IMR-90 (cell line): ENCODE results near the gene GPAM. TPM values are rescaled to one million over a fixed set of nuclear protein-coding genes. Genes with fewer than 3 reads are reported as not detected.

ENCODE experiments used
- ATAC-seq: fragments of 200-7000 bp; cut with Tn5 transposase; 2 replicates; pipeline ENCODE4 v1.9.1; 2020; ENCODE audit warnings: low read depth, mild to moderate bottlenecking, moderate library complexity
- BruUV-seq: library from RNA; stranded (reverse); fragments of 400-500 nt; replicated peaks from 2 replicates; lab custom pipeline; 2021; lab: Mats Ljungman, UMichigan
- CTCF ChIA-PET: fragments of 300-600 bp; formaldehyde crosslinking; extraction: SDS; loops from one replicate; lab custom pipeline; 2021; ENCODE audit warnings: antibody characterized with exemption; lab: Yijun Ruan, JAX
- POLR2A ChIA-PET: fragments of 300-600 bp; sonication (Branson Sonifier 250); formaldehyde crosslinking; loops from one replicate; lab custom pipeline; 2022; ENCODE audit warnings: antibody characterized with exemption; ENCODE audit not compliant: unreplicated experiment; lab: Charles Lee
- DNase-seq: peaks from one replicate; pipeline ENCODE4 v3.0.0; 2013
- H2AFZ ChIP-seq: replicated peaks from 2 replicates; pipeline ENCODE3; 2013; ENCODE audit warnings: low read length, mild to moderate bottlenecking; ENCODE audit not compliant: poor library complexity
- H2AK5ac ChIP-seq: 2 replicates; pipeline ENCODE4 v1.6.1; 2013; ENCODE audit warnings: low read depth, low read length, inconsistent platforms
- H2AK9ac ChIP-seq: replicated peaks from 2 replicates; pipeline ENCODE3; 2013; ENCODE audit warnings: mild to moderate bottlenecking, low read depth, low read length, moderate library complexity; ENCODE audit not compliant: poor library complexity
- H2BK120ac ChIP-seq: 2 replicates; pipeline ENCODE4 v1.6.1; 2013; ENCODE audit warnings: low read depth, low read length, inconsistent platforms
- H2BK15ac ChIP-seq: 3 replicates; pipeline ENCODE4 v1.6.1; 2013; ENCODE audit warnings: low read depth, low read length, inconsistent platforms
- H2BK20ac ChIP-seq: 2 replicates; pipeline ENCODE4 v1.6.1; 2013; ENCODE audit warnings: low read depth, mild to moderate bottlenecking, inconsistent platforms, low read length, moderate library complexity
- H2BK5ac ChIP-seq: 2 replicates; pipeline ENCODE4 v1.6.1; 2013; ENCODE audit warnings: mild to moderate bottlenecking, low read depth, low read length, inconsistent platforms; ENCODE audit not compliant: poor library complexity, severe bottlenecking
- H3K14ac ChIP-seq: replicated peaks from 2 replicates; pipeline ENCODE4 v1.6.1; 2013; ENCODE audit warnings: low read depth, low read length, inconsistent platforms
- H3K18ac ChIP-seq: 2 replicates; pipeline ENCODE4 v1.6.1; 2013; ENCODE audit warnings: low read depth, low read length, control low read depth
- H3K23ac ChIP-seq: 2 replicates; pipeline ENCODE4 v1.6.1; 2013; ENCODE audit warnings: low read depth, low read length, inconsistent platforms
- H3K27ac ChIP-seq: 2 replicates; pipeline ENCODE4 v1.5.1; 2013; ENCODE audit warnings: mild to moderate bottlenecking, control low read depth, low read length; ENCODE audit not compliant: insufficient read depth
- H3K27me3 ChIP-seq: 2 replicates; pipeline ENCODE4 v1.6.1; 2013; ENCODE audit warnings: low read length; ENCODE audit not compliant: control insufficient read depth, insufficient read depth
- H3K36me3 ChIP-seq: 2 replicates; pipeline ENCODE4 v1.6.1; 2013; ENCODE audit warnings: low read length, mixed read lengths; ENCODE audit not compliant: control insufficient read depth, insufficient read depth
- H3K4ac ChIP-seq: 2 replicates; pipeline ENCODE4 v1.6.1; 2013; ENCODE audit warnings: low read depth, low read length, inconsistent platforms
- H3K4me1 ChIP-seq: 2 replicates; pipeline ENCODE4 v1.6.1; 2013; ENCODE audit warnings: low read length, mixed read lengths; ENCODE audit not compliant: control insufficient read depth, insufficient read depth
- H3K4me2 ChIP-seq: 2 replicates; pipeline ENCODE4 v1.6.1; 2013; ENCODE audit warnings: low read depth, mild to moderate bottlenecking, control low read depth, low read length, moderate library complexity
- H3K4me3 ChIP-seq: 2 replicates; pipeline ENCODE4 v1.5.1; 2013; ENCODE audit warnings: low read depth, mild to moderate bottlenecking, control low read depth, low read length, moderate library complexity; ENCODE audit not compliant: insufficient read depth
- H3K56ac ChIP-seq: 2 replicates; pipeline ENCODE4 v1.6.1; 2013; ENCODE audit warnings: low read length, inconsistent platforms; ENCODE audit not compliant: insufficient read depth; ENCODE audit errors: extremely low read depth
- H3K79me1 ChIP-seq, 2 experiments: 2 replicates each; pipeline ENCODE4 v1.6.1; 2013; ENCODE audit warnings: low read length in 2 of 2, inconsistent platforms in 1 of 2, low read depth in 1 of 2
- H3K9ac ChIP-seq: 2 replicates; pipeline ENCODE4 v1.6.1; 2013; ENCODE audit warnings: low read depth, low read length, control low read depth
- H3K9me1 ChIP-seq: 2 replicates; pipeline ENCODE4 v1.6.1; 2013; ENCODE audit warnings: low read length, inconsistent platforms; ENCODE audit not compliant: insufficient read depth
- H3K9me3 ChIP-seq: 2 replicates; pipeline ENCODE4 v1.6.1; 2013; ENCODE audit warnings: low read length; ENCODE audit not compliant: control insufficient read depth, insufficient read depth
- H4K20me1 ChIP-seq: 2 replicates; pipeline ENCODE4 v1.6.1; 2013; ENCODE audit warnings: low read length, inconsistent platforms; ENCODE audit not compliant: insufficient read depth
- H4K5ac ChIP-seq: 2 replicates; pipeline ENCODE4 v1.6.1; 2013; ENCODE audit warnings: mild to moderate bottlenecking, low read depth, low read length, control low read depth
- H4K8ac ChIP-seq, 2 experiments: 2 replicates each; pipeline ENCODE4 v1.6.1; 2013; ENCODE audit warnings: low read depth in 2 of 2, low read length in 2 of 2, control low read depth in 1 of 2, inconsistent platforms in 1 of 2
- H4K91ac ChIP-seq: 2 replicates; pipeline ENCODE4 v1.6.1; 2013; ENCODE audit warnings: low read depth, low read length, inconsistent platforms; ENCODE audit not compliant: insufficient read depth
- BHLHE40 ChIP-seq: fragments of 150-350 bp; IDR thresholded peaks from 2 replicates; pipeline ENCODE4 v1.6.1; 2016; ENCODE audit warnings: mild to moderate bottlenecking, low read depth, low read length
- CEBPB ChIP-seq: IDR thresholded peaks from 2 replicates; pipeline ENCODE4 v1.6.1; 2012; ENCODE audit warnings: low read depth, low read length, improper control_type of control experiment
- CHD1 ChIP-seq: IDR thresholded peaks from 2 replicates; pipeline ENCODE4 v1.6.1; 2012; ENCODE audit warnings: low read depth, low read length, improper control_type of control experiment
- FOS ChIP-seq: fragments of 150-350 bp; IDR thresholded peaks from 2 replicates; pipeline ENCODE4 v1.6.1; 2016; ENCODE audit warnings: low read depth, low read length
- MAZ ChIP-seq: IDR thresholded peaks from 2 replicates; pipeline ENCODE4 v1.6.1; 2012; ENCODE audit warnings: low read depth, mild to moderate bottlenecking, low read length, improper control_type of control experiment, moderate library complexity, borderline replicate concordance
- MXI1 ChIP-seq: IDR thresholded peaks from 2 replicates; pipeline ENCODE4 v1.6.1; 2012; ENCODE audit warnings: low read depth, mild to moderate bottlenecking, low read length, moderate library complexity, borderline replicate concordance
- NFE2L2 ChIP-seq: fragments of 150-350 bp; IDR thresholded peaks from 2 replicates; pipeline ENCODE4 v1.6.1; 2016; ENCODE audit warnings: low read depth, mild to moderate bottlenecking, low read length
- POLR2A ChIP-seq: IDR thresholded peaks from 2 replicates; pipeline ENCODE4 v1.6.1; 2012; ENCODE audit warnings: mild to moderate bottlenecking, low read depth, low read length
- RAD21 ChIP-seq: IDR thresholded peaks from 2 replicates; pipeline ENCODE4 v1.6.1; 2012; ENCODE audit warnings: low read length, improper control_type of control experiment
- RCOR1 ChIP-seq: IDR thresholded peaks from 2 replicates; pipeline ENCODE4 v1.6.1; 2012; ENCODE audit warnings: mild to moderate bottlenecking, low read length, improper control_type of control experiment; ENCODE audit not compliant: insufficient replicate concordance
- RFX5 ChIP-seq: IDR thresholded peaks from 2 replicates; pipeline ENCODE4 v1.8.0; 2012; ENCODE audit warnings: low read depth, mild to moderate bottlenecking, low read length, moderate library complexity
- WGBS, 2 experiments: methylation state at CpG; one replicate each; pipeline versions ENCODE4 v1.1.5 to v1.1.7; 2013; ENCODE audit warnings: missing lambda C conversion rate in 2 of 2; ENCODE audit not compliant: insufficient read length in 1 of 2; ENCODE audit errors: extremely low coverage in 2 of 2; 5-methylcytosine and 5-hydroxymethylcytosine counted together
- dilution Hi-C: fragments of 300-500 bp; cut with HindIII; formaldehyde crosslinking; loops from one replicate; pipeline ENCODE4 v1.14.3; 2018; ENCODE audit warnings: low sequenced_read_pairs; ENCODE audit not compliant: unreplicated experiment
- in situ Hi-C: fragments of 300-500 bp; cut with MboI; formaldehyde crosslinking; loops from 3 replicates; pipeline ENCODE4 v1.14.3; 2019; ENCODE audit warnings: low sequenced_read_pairs, inconsistent platforms, mixed read lengths
- intact Hi-C: fragments of 100-400 bp; cut with micrococcal nuclease; formaldehyde crosslinking; loops from 2 replicates; pipeline ENCODE4 v1.10.0; 2022
- polyA plus RNA-seq, 3 experiments: library from polyadenylated mRNA; depleted of rRNA; stranded (reverse); fragments of >200 nt; gene quantifications; 2 replicates each; pipeline ENCODE4 v1.2.3, GENCODE V29; 2012; ENCODE audit warnings: low replicate concordance in 1 of 3
- total RNA-seq: library from RNA; depleted of rRNA; stranded (reverse); fragments of >200 nt; gene quantifications from 2 replicates; pipeline ENCODE4 v1.2.3, GENCODE V29; 2012
- TF ChIP-seq, protein P1 (sequence below): fragments of 150-350 bp; IDR thresholded peaks from 2 replicates; pipeline ENCODE4 v1.6.1; 2017; ENCODE audit warnings: mild to moderate bottlenecking, antibody characterized with exemption, low read length, low read depth
- TF ChIP-seq, protein P2 (sequence below): conservative IDR thresholded peaks from 2 replicates; pipeline ENCODE4 v1.5.1; 2012; ENCODE audit warnings: mild to moderate bottlenecking, low read depth, low read length, improper control_type of control experiment

GPAM gene
- total and polyA plus RNA-seq, 2 of the 4 experiments (the other 2 are of a cell fraction), result 3.5 to 11.5 TPM

DNA sequence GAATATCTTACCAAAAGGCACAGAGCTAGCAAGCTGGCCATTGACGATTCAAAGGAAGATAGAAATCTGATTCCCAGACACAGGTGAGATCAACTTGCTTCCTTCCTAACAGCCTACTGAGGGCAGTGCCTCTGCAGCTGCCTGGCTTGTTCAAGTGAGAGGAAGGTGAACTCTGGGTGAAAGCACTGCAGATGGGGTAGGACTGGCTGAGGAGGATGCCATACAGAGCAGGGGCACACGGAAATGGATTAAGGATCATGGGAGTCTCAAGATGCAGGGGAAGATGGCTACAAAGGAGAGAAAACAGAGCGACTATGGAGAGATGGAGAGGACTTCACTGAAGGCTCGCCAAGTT, 34.4 kb upstream of the GPAM start:
- no peak for DNase-seq
- H3K4me1 ChIP-seq, result no peaks in the 10 kb centered on the region; the same call in 1 of the 2 replicates
- no peaks in the 10 kb centered on the region for H3K79me1 ChIP-seq
- H2AK9ac ChIP-seq, result no peak overlapping the region
- H4K5ac ChIP-seq, result no peak overlapping the region
- no peak overlapping the region for H2BK15ac ChIP-seq
- H3K4ac ChIP-seq, result no peak overlapping the region
- H3K27me3 ChIP-seq, result peaks cover 2% of the 10 kb centered on the region
- no peak overlapping the region for H3K27ac ChIP-seq
- H3K9ac ChIP-seq, result no peak overlapping the region
- no peak overlapping the region for H3K14ac ChIP-seq
- no peak overlapping the region for H4K91ac ChIP-seq
- H2BK120ac ChIP-seq, result no peak overlapping the region
- H3K18ac ChIP-seq, result no peak overlapping the region
- H2BK20ac ChIP-seq, result no peak overlapping the region
- in situ Hi-C loops (no loop called here), intact Hi-C loops (no loop called here), dilution Hi-C loops (no loop called here)
- H3K4me2 ChIP-seq, result no peak overlapping the region
- WGBS, 2 experiments, result no CpG with 5 or more reads among the region's 4 CpGs
- H2BK5ac ChIP-seq, result no peak overlapping the region
- CTCF ChIA-PET, result no interaction called here
- no peaks in the 10 kb centered on the region; the same call in 1 of the 2 replicates for H3K9me3 ChIP-seq
- H3K36me3 ChIP-seq, result no peaks in the 10 kb centered on the region
- no peak overlapping the region for H4K8ac ChIP-seq
- H3K4me3 ChIP-seq, result no peak overlapping the region
- H3K56ac ChIP-seq, result no peak overlapping the region
- no peak for ATAC-seq
- H3K9me1 ChIP-seq, result no peaks in the 10 kb centered on the region
- BruUV-seq, result no TSS peak
- no peaks in the 10 kb centered on the region for H4K20me1 ChIP-seq
- no peak overlapping the region for H2AK5ac ChIP-seq
- no peak for TF ChIP-seq RCOR1
- TF ChIP-seq, protein P1, sequence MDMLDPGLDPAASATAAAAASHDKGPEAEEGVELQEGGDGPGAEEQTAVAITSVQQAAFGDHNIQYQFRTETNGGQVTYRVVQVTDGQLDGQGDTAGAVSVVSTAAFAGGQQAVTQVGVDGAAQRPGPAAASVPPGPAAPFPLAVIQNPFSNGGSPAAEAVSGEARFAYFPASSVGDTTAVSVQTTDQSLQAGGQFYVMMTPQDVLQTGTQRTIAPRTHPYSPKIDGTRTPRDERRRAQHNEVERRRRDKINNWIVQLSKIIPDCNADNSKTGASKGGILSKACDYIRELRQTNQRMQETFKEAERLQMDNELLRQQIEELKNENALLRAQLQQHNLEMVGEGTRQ, result no peak
- no peak for TF ChIP-seq RFX5
- TF ChIP-seq MAZ, result no peak
- no peak for TF ChIP-seq CEBPB
- TF ChIP-seq CHD1, result no peak
- TF ChIP-seq NFE2L2, result no peak
- no peak for TF ChIP-seq MXI1
- TF ChIP-seq RAD21, result no peak
- no peak for TF ChIP-seq BHLHE40
- no peak for TF ChIP-seq FOS
- TF ChIP-seq, protein P2, sequence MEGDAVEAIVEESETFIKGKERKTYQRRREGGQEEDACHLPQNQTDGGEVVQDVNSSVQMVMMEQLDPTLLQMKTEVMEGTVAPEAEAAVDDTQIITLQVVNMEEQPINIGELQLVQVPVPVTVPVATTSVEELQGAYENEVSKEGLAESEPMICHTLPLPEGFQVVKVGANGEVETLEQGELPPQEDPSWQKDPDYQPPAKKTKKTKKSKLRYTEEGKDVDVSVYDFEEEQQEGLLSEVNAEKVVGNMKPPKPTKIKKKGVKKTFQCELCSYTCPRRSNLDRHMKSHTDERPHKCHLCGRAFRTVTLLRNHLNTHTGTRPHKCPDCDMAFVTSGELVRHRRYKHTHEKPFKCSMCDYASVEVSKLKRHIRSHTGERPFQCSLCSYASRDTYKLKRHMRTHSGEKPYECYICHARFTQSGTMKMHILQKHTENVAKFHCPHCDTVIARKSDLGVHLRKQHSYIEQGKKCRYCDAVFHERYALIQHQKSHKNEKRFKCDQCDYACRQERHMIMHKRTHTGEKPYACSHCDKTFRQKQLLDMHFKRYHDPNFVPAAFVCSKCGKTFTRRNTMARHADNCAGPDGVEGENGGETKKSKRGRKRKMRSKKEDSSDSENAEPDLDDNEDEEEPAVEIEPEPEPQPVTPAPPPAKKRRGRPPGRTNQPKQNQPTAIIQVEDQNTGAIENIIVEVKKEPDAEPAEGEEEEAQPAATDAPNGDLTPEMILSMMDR, result no peak
- TF ChIP-seq POLR2A, result no peak
- no peak overlapping the region for H2AFZ ChIP-seq
- no peak overlapping the region for H3K23ac ChIP-seq
- POLR2A ChIA-PET, result no interaction called here
